Nephron (organoid): ENCODE measurements around the gene ADGRF1.

Experiments
- H3K27ac Mint-ChIP-seq, 3 experiments: 2 replicates each; pipeline ENCODE4 v1.8.0; 2020; ENCODE audit warnings: mixed read lengths in 3 of 3, mild to moderate bottlenecking in 2 of 3, moderate library complexity in 1 of 3
- H3K27me3 Mint-ChIP-seq: 2 replicates; pipeline ENCODE4 v1.8.0; 2021; ENCODE audit warnings: low read depth, mild to moderate bottlenecking, moderate library complexity, mixed read lengths
- H3K36me3 Mint-ChIP-seq: 2 replicates; pipeline ENCODE4 v1.8.0; 2020; ENCODE audit warnings: low read depth, mixed read lengths
- H3K4me1 Mint-ChIP-seq: 2 replicates; pipeline ENCODE4 v1.8.0; 2020; ENCODE audit warnings: mixed read lengths
- H3K4me3 Mint-ChIP-seq, 3 experiments: 2 replicates each; pipeline ENCODE4 v1.8.0; 2020; ENCODE audit warnings: mild to moderate bottlenecking in 3 of 3, mixed read lengths in 3 of 3, moderate library complexity in 2 of 3
- H3K9me3 Mint-ChIP-seq: 2 replicates; pipeline ENCODE4 v1.8.0; 2020; ENCODE audit warnings: mixed read lengths
- TF ChIP-seq, protein P1 (sequence below), 3 experiments: fragments of 200-600 bp; sonication (generic); IDR thresholded peaks; one replicate each; pipeline ENCODE4 v1.5.0; 2021; ENCODE audit warnings: antibody characterized with exemption in 3 of 3; ENCODE audit not compliant: unreplicated experiment in 3 of 3

ADGRF1 gene

DNA sequence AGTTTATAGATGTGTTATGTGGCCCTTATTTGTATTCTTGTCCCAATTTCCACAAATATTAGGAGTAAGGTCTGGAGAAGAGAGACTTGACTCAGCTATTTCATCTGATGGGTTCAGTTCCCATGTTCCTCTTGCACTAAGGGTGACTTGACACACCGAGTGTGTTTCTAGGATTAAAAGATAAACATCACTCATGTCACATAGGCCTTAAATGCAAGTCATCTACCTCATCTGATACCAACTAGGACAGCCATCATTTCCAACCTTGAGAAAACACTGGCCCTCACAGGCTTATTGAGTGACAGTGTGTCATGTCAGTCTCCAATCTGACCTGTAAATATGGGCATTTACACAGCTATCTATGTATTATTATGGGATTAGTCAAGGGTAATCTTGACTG is 67.3 kb downstream of the ADGRF1 start:
- peaks cover 5% of the 10 kb centered on the region for H3K27me3 Mint-ChIP-seq
- no peaks in the 10 kb centered on the region for H3K9me3 Mint-ChIP-seq
- TF ChIP-seq, protein P1, sequence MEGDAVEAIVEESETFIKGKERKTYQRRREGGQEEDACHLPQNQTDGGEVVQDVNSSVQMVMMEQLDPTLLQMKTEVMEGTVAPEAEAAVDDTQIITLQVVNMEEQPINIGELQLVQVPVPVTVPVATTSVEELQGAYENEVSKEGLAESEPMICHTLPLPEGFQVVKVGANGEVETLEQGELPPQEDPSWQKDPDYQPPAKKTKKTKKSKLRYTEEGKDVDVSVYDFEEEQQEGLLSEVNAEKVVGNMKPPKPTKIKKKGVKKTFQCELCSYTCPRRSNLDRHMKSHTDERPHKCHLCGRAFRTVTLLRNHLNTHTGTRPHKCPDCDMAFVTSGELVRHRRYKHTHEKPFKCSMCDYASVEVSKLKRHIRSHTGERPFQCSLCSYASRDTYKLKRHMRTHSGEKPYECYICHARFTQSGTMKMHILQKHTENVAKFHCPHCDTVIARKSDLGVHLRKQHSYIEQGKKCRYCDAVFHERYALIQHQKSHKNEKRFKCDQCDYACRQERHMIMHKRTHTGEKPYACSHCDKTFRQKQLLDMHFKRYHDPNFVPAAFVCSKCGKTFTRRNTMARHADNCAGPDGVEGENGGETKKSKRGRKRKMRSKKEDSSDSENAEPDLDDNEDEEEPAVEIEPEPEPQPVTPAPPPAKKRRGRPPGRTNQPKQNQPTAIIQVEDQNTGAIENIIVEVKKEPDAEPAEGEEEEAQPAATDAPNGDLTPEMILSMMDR (IDR thresholded peaks at IDR 0.05; ENCODE audit: unreplicated experiment in 3 of 3) = no peak
- H3K4me3 Mint-ChIP-seq = no peak overlapping the region
- H3K4me1 Mint-ChIP-seq = no peaks in the 10 kb centered on the region
- no peaks in the 10 kb centered on the region for H3K36me3 Mint-ChIP-seq
- no peak overlapping the region for H3K27ac Mint-ChIP-seq

DNA sequence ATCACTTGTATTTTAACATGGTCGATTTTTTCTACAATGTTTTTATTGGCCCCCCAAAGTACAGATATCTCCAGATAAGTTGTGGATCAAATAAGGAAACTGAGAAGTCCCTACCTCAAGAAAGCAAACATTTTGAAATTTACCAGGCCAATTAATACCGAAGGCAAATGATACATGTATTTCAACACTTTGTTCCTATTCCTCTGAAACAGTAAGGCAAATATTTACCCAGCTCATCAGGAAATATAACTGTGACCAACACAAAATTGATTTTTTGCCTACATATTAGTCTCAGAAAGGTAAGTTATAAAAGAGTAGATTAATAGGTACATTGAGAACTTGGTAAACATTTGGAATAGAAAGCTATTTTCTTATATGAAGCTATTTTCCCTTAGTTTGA is 69.1 kb downstream of the ADGRF1 start:
- H3K4me1 Mint-ChIP-seq = no peaks in the 10 kb centered on the region
- no peak overlapping the region for H3K4me3 Mint-ChIP-seq
- H3K27ac Mint-ChIP-seq = no peak overlapping the region
- no peaks in the 10 kb centered on the region for H3K36me3 Mint-ChIP-seq
- TF ChIP-seq, protein P1 (IDR thresholded peaks at IDR 0.05; ENCODE audit: unreplicated experiment in 3 of 3) = no peak
- no peaks in the 10 kb centered on the region for H3K9me3 Mint-ChIP-seq
- H3K27me3 Mint-ChIP-seq = no peaks in the 10 kb centered on the region

DNA sequence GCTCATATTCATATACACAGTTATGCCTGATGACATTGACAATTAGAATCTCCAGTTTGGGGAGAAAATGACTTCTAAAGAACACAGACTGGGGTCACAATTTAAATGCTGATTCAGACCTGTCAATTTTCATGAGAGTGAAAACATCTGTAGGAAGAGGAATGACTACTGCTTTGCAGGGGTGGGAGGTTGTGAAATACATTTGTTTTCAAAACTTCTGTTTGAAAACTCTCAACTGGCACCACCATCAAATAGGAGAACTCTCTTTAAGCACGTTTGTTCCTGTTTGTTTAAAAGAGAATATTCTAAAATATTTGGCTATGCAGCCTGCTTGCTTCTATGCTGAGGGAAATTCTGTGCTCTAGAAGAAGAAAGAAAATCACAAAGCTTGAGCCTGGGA is 69.6 kb downstream of the ADGRF1 start:
- Mint-ChIP-seq H3K4me3 (no peak overlapping the region), H3K27me3 (no peaks in the 10 kb centered on the region), H3K4me1 (no peaks in the 10 kb centered on the region), H3K36me3 (no peaks in the 10 kb centered on the region), H3K27ac (no peak overlapping the region), H3K9me3 (no peaks in the 10 kb centered on the region)
- TF ChIP-seq, protein P1 (IDR thresholded peaks at IDR 0.05; ENCODE audit: unreplicated experiment in 3 of 3) = no peak

DNA sequence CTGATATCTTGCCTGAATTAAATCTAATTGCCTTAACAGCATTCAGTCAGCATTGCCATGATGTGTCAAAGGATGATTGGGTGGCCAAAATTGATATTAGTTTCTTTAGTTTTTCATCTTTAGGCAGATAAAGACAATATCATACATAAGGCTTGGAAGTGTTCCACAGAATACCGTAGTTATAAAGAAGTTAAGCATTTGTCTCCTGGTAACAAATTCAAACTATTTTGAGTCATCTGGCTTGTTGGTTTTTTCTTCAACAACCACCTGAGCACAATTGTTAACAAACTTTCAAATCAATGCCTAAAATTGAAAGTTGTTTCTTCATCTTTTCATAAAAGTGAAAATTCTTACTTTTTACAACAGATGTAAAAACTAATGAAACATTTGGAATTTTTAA is 72.9 kb downstream of the ADGRF1 start:
- H3K4me1 Mint-ChIP-seq = no peaks in the 10 kb centered on the region
- TF ChIP-seq, protein P1 (IDR thresholded peaks at IDR 0.05; ENCODE audit: unreplicated experiment in 3 of 3) = no peak
- no peaks in the 10 kb centered on the region for H3K9me3 Mint-ChIP-seq

DNA sequence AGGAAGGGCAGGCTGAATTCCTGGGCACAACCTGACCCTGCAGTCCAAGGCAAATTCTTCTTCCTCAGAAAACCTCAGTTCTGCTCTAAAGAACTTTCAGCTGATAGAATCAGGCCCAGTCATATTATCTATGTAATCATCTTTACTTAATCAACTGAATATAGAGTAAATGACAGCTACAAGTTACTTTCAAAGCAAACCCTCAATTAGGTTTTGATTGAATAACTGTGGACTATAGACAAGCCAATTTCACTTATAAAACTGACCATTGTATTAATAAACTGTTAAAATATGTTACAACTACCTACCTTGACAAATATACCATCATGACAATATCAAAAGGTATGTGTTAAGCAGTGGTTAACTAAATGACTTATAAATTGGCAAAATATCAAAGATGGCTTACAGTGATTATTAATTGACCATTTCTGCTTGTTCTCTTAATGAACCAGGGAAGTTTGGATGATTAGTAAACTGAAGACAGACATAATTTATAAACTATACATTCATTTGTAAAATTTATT is 74.2 kb downstream of the ADGRF1 start:
- no peaks in the 10 kb centered on the region for H3K4me1 Mint-ChIP-seq

More for the DNA sequence above, 72.9 kb downstream of the ADGRF1 start:
- no peak overlapping the region for H3K4me3 Mint-ChIP-seq
- H3K27me3 Mint-ChIP-seq = no peaks in the 10 kb centered on the region
- H3K36me3 Mint-ChIP-seq = no peaks in the 10 kb centered on the region
- no peak overlapping the region for H3K27ac Mint-ChIP-seq

More for the DNA sequence above, 74.2 kb downstream of the ADGRF1 start:
- H3K4me3 Mint-ChIP-seq = no peak overlapping the region
- no peak overlapping the region for H3K27ac Mint-ChIP-seq
- no peaks in the 10 kb centered on the region for H3K27me3 Mint-ChIP-seq
- H3K9me3 Mint-ChIP-seq = no peaks in the 10 kb centered on the region
- TF ChIP-seq, protein P1 (IDR thresholded peaks at IDR 0.05; ENCODE audit: unreplicated experiment in 3 of 3) = no peak
- H3K36me3 Mint-ChIP-seq = no peaks in the 10 kb centered on the region
